RWPE2 (cell line): ENCODE measurements around the gene SLC16A10.

Experiments
- ATAC-seq: fragments of 200-7000 bp; cut with Tn5 transposase; 3 replicates; pipeline ENCODE4 v1.9.1; 2021; ENCODE audit warnings: low read depth
- DNase-seq: peaks from one replicate; pipeline ENCODE4 v3.0.0-alpha.2; 2020; ENCODE audit warnings: low spot score
- H3K27ac ChIP-seq: fragments of 450-650 bp; 2 replicates; pipeline ENCODE4 v1.5.1; 2017; ENCODE audit warnings: mild to moderate bottlenecking; ENCODE audit not compliant: poor library complexity, severe bottlenecking
- H3K27me3 ChIP-seq: fragments of 250-450 bp; sonication (Bioruptor Pico); 2 replicates; pipeline ENCODE4 v1.5.1; 2021; ENCODE audit warnings: mild to moderate bottlenecking, moderate library complexity; ENCODE audit not compliant: insufficient read depth, poor library complexity, severe bottlenecking
- H3K36me3 ChIP-seq: fragments of 250-450 bp; sonication (Bioruptor Pico); 2 replicates; pipeline ENCODE4 v1.5.1; 2020; ENCODE audit warnings: low read depth, mild to moderate bottlenecking, moderate library complexity
- H3K4me1 ChIP-seq: fragments of 250-450 bp; sonication (Bioruptor Pico); 2 replicates; pipeline ENCODE4 v1.5.1; 2021; ENCODE audit warnings: mild to moderate bottlenecking, moderate library complexity; ENCODE audit not compliant: insufficient read depth, poor library complexity, severe bottlenecking
- H3K4me3 ChIP-seq: fragments of 250-450 bp; sonication (Bioruptor Pico); 2 replicates; pipeline ENCODE4 v1.5.1; 2021; ENCODE audit warnings: mild to moderate bottlenecking, moderate library complexity; ENCODE audit not compliant: severe bottlenecking
- H3K9me3 ChIP-seq: fragments of 250-450 bp; sonication (Bioruptor Pico); 2 replicates; pipeline ENCODE4 v1.5.1; 2021; ENCODE audit warnings: mild to moderate bottlenecking, moderate library complexity; ENCODE audit not compliant: severe bottlenecking
- CTCF ChIP-seq: fragments of 450-650 bp; IDR thresholded peaks from one replicate; pipeline ENCODE4 v1.5.1; 2017; ENCODE audit warnings: mild to moderate bottlenecking, moderate library complexity; ENCODE audit not compliant: poor library complexity, severe bottlenecking

SLC16A10 gene

GRCh38 chr6:111068109-111068865, 19.0 kb upstream of the SLC16A10 start:
- Histone ChIP-seq H3K36me3 (no peaks in the 10 kb centered on the region), H3K4me1 (no peaks in the 10 kb centered on the region), H3K4me3 (no peak overlapping the region), H3K9me3 (no peaks in the 10 kb centered on the region), H3K27ac (no peak overlapping the region), H3K27me3 (no peaks in the 10 kb centered on the region)
- TF ChIP-seq CTCF = no peak
- ATAC-seq (no peak), DNase-seq (no peak)

- Histone ChIP-seq H3K4me3 (no peak overlapping the region), H3K9me3 (no peaks in the 10 kb centered on the region), H3K27ac (no peak overlapping the region), H3K36me3 (no peaks in the 10 kb centered on the region), H3K27me3 (peaks cover 1% of the 10 kb centered on the region), H3K4me1 (no peaks in the 10 kb centered on the region)
- no peak for ATAC-seq
- no peak for DNase-seq
- TF ChIP-seq CTCF = no peak
These were observed 18.5 kb upstream of the SLC16A10 start for GRCh38 chr6:111068866-111069234.

GRCh38 chr6:111069382-111070104, 17.8 kb upstream of the SLC16A10 start:
- Histone ChIP-seq H3K4me1 (no peaks in the 10 kb centered on the region), H3K36me3 (no peaks in the 10 kb centered on the region), H3K27ac (no peak overlapping the region), H3K27me3 (peaks cover 4% of the 10 kb centered on the region), H3K9me3 (no peaks in the 10 kb centered on the region), H3K4me3 (no peak overlapping the region)
- ATAC-seq = no peak
- no peak for DNase-seq
- no peak for TF ChIP-seq CTCF

- no peak for ATAC-seq
- no peak overlapping the region for H3K4me3 ChIP-seq
- no peak for DNase-seq
- H3K36me3 ChIP-seq = no peaks in the 10 kb centered on the region
- H3K9me3 ChIP-seq = no peaks in the 10 kb centered on the region
- peaks cover 4% of the 10 kb centered on the region for H3K27me3 ChIP-seq
- H3K4me1 ChIP-seq = no peaks in the 10 kb centered on the region
- no peak overlapping the region for H3K27ac ChIP-seq
- no peak for TF ChIP-seq CTCF
These were observed 16.9 kb upstream of the SLC16A10 start for GRCh38 chr6:111070105-111071005.
